ENCODE measurements around the gene BNIP3. TPM values are rescaled to one million over a fixed set of nuclear protein-coding genes. Genes with fewer than 3 reads are reported as not detected.

BNIP3 gene
- polyA plus RNA-seq, 3 donors = 3.2 to 7.2 (median 4.6) TPM

DNA sequence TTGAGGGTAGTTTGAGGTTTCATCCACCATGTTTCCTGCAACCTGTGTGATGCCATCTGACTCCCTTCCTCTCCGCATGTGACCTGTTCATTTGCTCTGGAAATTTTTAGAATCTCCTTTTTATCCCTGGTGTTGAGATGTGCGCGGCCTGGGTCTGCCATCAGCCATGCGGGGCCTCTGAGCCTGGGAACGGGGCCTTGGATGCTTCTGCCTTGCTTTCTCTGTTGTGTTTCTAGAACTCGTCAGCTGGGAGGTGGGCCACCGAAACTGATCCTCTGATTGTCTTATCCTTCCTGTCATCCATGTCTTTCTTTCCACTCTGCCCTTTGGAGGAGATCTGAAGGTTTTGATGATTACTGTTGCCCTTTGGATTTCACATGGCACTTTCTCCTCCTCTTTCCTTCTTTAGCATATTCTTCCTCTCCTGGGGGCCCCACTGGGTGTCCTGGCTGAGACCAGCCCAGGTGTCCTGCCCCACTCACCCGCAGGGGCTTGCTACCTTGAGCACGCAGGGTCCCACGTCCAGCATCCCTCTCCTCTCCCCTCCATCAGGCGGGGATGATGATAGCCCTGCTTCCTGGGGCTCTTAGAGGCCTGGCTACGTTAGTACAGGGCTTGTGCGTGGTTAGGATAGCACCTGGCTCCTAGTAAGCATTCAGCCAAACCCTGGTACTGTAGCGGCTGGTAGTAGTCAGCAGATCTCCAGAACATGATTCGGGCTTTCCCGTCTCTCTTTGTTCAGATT, 51.0 kb downstream of the BNIP3 start:
- Histone ChIP-seq H3K36me3 (replicated peaks in 1 of 2; ENCODE audit: control insufficient read depth in 1 of 2, insufficient read depth in 2 of 2, low read length in 2 of 2) (peaks cover 15 to 40% of the 10 kb centered on the region in 2 donors), H4K20me1 (ENCODE audit: insufficient read depth, low read length) (peaks cover 98% of the 10 kb centered on the region), H2AFZ (ENCODE audit: insufficient read depth, low read depth, low read length, poor library complexity, severe bottlenecking) (no peak overlapping the region), H3K27ac (ENCODE audit: low read depth in 1 of 2, low read length in 2 of 2) (no peak overlapping the region), H3K79me2 (ENCODE audit: insufficient read depth, low read length) (peaks cover 92% of the 10 kb centered on the region), H3K27me3 (ENCODE audit: control insufficient read depth in 2 of 2, insufficient read depth in 2 of 2, low read length in 2 of 2) (no peaks in the 10 kb centered on the region), H3K9me3 (replicated peaks in 1 of 2; ENCODE audit: control insufficient read depth in 1 of 2, insufficient read depth in 1 of 2, low read length in 2 of 2) (peaks cover 0 to 2% of the 10 kb centered on the region in 2 donors), H3K4me3 (replicated peaks in 1 of 3; ENCODE audit: low read depth in 2 of 3, low read length in 3 of 3) (no peak overlapping the region), H3K4me2 (replicated peaks; ENCODE audit: extremely low read depth, low read length, poor library complexity, severe bottlenecking) (no peak overlapping the region), H3K9ac (ENCODE audit: insufficient read depth, low read length, poor library complexity, severe bottlenecking) (no peak overlapping the region), H3K4me1 (ENCODE audit: control insufficient read depth in 1 of 2, insufficient read depth in 2 of 2, low read length in 2 of 2) (peaks cover 5 to 9% of the 10 kb centered on the region in 2 donors)
- 98% methylated on average over 13 of the region's 16 CpGs for WGBS (ENCODE audit: insufficient coverage)
- Mint-ChIP-seq H3K4me1 (peaks cover 26% of the 10 kb centered on the region), H3K9me3 (peaks cover 0 to 2% (median 0%) of the 10 kb centered on the region in 7 donors), H3K36me3 (peaks cover 35 to 47% of the 10 kb centered on the region in 2 donors), H3K27ac (peak overlapping the region in 3 of 7 donors; percentile 21 to 49 (median 35)), H3K27me3 (ENCODE audit: low read depth in 3 of 3) (no peaks in the 10 kb centered on the region), H3K4me3 (no peak overlapping the region)
- DNase-seq = no peak
- intact Hi-C loops (cut with micrococcal nuclease) = no loop called here
- TF ChIP-seq, protein P1, sequence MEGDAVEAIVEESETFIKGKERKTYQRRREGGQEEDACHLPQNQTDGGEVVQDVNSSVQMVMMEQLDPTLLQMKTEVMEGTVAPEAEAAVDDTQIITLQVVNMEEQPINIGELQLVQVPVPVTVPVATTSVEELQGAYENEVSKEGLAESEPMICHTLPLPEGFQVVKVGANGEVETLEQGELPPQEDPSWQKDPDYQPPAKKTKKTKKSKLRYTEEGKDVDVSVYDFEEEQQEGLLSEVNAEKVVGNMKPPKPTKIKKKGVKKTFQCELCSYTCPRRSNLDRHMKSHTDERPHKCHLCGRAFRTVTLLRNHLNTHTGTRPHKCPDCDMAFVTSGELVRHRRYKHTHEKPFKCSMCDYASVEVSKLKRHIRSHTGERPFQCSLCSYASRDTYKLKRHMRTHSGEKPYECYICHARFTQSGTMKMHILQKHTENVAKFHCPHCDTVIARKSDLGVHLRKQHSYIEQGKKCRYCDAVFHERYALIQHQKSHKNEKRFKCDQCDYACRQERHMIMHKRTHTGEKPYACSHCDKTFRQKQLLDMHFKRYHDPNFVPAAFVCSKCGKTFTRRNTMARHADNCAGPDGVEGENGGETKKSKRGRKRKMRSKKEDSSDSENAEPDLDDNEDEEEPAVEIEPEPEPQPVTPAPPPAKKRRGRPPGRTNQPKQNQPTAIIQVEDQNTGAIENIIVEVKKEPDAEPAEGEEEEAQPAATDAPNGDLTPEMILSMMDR (IDR thresholded peaks at IDR 0.05) = no peak

DNA sequence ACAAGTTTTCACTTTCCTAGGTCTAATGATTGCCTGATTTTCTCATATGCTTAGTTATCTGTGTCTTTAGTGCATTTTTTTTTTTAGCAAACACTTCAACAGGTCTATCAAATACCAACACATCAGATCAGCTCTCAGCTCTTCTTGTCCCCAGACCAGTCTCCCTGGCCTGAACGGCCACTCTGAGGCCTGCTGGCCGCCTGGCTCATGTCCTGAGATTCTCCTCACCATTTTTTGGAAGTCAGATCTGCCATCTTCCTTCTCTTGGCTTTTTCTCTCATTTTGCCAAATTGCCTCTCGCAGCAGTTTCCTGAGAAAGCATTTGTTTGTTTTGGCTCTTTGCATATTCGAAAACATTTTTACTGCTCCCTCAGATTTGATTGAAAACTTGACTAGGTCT, 51.6 kb downstream of the BNIP3 start:
- intact Hi-C loops (cut with micrococcal nuclease) = no loop called here
- Mint-ChIP-seq H3K27me3 (ENCODE audit: low read depth in 3 of 3) (no peaks in the 10 kb centered on the region), H3K4me3 (no peak overlapping the region), H3K4me1 (peaks cover 31% of the 10 kb centered on the region), H3K27ac (peak overlapping the region in 1 of 7 donors; percentile 11), H3K9me3 (peaks cover 0 to 8% (median 3%) of the 10 kb centered on the region in 7 donors), H3K36me3 (peaks cover 29 to 41% of the 10 kb centered on the region in 2 donors)
- no peak overlapping the region for H3K9ac ChIP-seq (ENCODE audit: insufficient read depth, low read length, poor library complexity, severe bottlenecking)
- H3K4me2 ChIP-seq (replicated peaks; ENCODE audit: extremely low read depth, low read length, poor library complexity, severe bottlenecking) = no peak overlapping the region
- H3K4me3 ChIP-seq (replicated peaks in 1 of 3; ENCODE audit: low read depth in 2 of 3, low read length in 3 of 3) = no peak overlapping the region
- peaks cover 97% of the 10 kb centered on the region for H3K79me2 ChIP-seq (ENCODE audit: insufficient read depth, low read length)
- no peak overlapping the region for H2AFZ ChIP-seq (ENCODE audit: insufficient read depth, low read depth, low read length, poor library complexity, severe bottlenecking)
- peaks cover 3 to 5% of the 10 kb centered on the region in 2 donors for H3K9me3 ChIP-seq (replicated peaks in 1 of 2; ENCODE audit: control insufficient read depth in 1 of 2, insufficient read depth in 1 of 2, low read length in 2 of 2)
- H3K27ac ChIP-seq (ENCODE audit: low read depth in 1 of 2, low read length in 2 of 2) = no peak overlapping the region
- peaks cover 10 to 34% of the 10 kb centered on the region in 2 donors for H3K36me3 ChIP-seq (replicated peaks in 1 of 2; ENCODE audit: control insufficient read depth in 1 of 2, insufficient read depth in 2 of 2, low read length in 2 of 2)
- peaks cover 100% of the 10 kb centered on the region for H4K20me1 ChIP-seq (ENCODE audit: insufficient read depth, low read length)
- TF ChIP-seq, protein P1 (IDR thresholded peaks at IDR 0.05) = no peak
- DNase-seq = no peak
- H3K4me1 ChIP-seq (ENCODE audit: control insufficient read depth in 1 of 2, insufficient read depth in 2 of 2, low read length in 2 of 2) = peaks cover 5 to 13% of the 10 kb centered on the region in 2 donors
- WGBS (ENCODE audit: insufficient coverage) = 92% methylated on average over 4 of the region's 4 CpGs
- H3K27me3 ChIP-seq (ENCODE audit: control insufficient read depth in 2 of 2, insufficient read depth in 2 of 2, low read length in 2 of 2) = no peaks in the 10 kb centered on the region

All from CD14-positive monocyte (primary cell).